GM21619 (cell line): ENCODE measurements around the gene EHBP1.
"Not testable (repeated sequence)": the region's sequence is repeated elsewhere in the genome, so short reads cannot be mapped to it uniquely, and the experiment has no call there.

Source experiments
- ATAC-seq: cut with Tn5 transposase; IDR thresholded peaks from one replicate; pipeline ENCODE4 v1.9.1; 2021; ENCODE audit not compliant: unreplicated experiment

The EHBP1 gene

DNA sequence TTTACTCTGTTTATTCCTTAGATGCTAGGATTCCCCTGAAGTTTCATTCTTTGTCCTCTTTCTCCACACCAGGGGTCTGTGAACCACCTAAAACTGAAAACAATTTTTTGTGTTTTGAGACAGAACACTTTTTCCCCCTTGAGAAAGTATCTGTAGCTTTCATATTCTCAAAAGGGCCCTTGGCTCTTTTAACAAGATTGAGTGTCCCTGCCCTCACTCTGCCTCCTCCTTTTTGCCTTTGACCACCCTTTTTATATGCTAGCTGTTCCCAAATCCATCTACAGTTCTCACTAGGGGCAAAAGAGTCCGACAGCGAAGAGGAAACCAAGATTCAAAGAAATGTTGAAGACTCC, 883 bp upstream of the EHBP1 start:
- ATAC-seq = no peak

DNA sequence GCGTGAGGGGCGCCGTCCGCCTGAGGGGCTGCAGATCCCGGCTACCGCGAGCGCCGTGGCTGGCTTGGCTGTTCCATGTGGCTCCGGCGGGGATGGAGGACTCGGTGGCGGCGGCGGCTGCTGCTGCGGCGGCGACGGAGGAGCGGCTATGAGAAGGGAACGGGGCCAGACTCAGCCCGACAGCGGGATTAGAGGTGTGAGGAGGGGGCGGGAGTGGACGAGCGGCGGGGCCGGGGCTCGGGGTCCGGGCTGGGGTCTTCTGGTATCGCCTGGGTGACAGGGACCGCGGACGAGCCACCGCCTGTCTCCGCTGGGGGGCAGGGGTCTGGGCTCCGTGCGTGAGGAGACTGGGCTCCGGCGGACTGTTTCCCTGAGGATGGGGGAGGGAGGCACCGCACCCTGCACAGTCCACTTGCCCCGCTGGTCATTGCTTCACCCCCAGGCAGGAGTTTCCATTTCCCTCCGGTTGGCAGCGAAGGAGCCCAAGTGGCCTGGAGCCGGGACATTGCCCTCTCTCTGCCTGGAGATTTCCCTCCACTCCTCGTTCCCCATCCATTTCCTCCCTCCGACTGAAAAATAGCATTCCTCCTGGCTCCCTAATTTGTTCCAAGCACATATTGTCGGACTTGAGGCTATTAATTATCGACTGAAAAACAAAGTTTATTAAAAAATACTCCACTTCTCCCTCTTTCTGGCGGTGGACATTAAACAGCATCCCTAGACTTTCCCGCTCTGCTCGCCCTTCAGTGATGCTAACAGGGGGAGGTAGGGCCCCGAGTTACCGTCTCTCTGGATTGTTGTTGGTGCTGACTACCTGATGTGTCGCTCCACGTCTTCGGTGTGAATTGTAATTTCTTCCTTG, 577 bp downstream of the EHBP1 start:
- ATAC-seq = no peak

DNA sequence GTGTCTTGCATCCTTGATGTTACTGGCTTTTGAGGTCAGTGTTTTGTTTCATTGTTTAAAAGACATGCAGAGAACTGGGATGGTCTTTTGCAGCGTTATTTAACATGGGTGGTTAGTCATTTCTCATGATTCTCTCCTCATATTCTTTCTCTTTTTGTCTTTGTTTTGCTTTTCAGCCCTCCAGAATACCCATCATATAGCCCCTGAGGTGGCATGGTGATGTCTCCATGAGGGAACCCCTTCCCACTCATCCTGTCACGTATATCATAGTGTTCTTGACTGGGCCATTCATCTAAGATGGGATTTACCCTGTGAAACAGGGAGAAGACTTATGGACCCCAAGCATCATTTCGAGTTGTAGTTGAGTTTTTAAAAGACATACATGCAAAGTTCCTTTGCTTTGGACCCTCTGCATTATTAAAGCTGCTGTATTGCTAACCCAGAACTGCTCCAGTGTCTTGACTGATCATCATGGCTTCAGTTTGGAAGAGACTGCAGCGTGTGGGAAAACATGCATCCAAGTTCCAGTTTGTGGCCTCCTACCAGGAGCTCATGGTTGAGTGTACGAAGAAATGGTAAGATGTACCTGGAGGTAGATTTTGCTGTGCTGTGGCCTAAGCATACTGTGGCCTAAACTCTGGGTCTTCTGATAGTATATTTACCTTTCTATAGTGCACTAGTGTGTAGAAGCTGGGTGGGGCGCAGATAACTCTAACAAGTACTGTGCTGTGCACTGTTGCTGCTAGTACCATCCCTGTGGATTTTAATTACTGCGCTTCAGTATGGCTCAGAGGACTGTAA, 1.4 kb downstream of the EHBP1 start:
- ATAC-seq = no peak

DNA sequence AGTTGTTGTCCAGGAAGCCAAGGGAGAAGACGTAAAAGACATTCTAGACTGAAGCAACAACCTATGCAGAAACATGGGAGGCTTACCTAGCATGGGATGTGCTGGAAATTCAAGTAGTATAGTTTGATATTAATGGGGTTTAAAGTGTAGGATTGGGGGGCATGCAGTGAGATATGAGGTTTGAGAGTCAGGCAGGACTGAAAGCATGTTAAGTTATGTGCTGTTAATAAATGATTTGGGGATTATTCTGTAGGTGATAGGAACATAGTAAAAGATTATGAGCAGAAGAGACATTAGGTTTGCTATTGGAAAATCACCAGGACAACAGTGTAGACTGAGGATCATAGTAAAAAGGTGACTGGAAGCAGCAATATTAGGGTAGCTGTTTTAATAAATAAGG, 3.2 kb downstream of the EHBP1 start:
- ATAC-seq = no peak

DNA sequence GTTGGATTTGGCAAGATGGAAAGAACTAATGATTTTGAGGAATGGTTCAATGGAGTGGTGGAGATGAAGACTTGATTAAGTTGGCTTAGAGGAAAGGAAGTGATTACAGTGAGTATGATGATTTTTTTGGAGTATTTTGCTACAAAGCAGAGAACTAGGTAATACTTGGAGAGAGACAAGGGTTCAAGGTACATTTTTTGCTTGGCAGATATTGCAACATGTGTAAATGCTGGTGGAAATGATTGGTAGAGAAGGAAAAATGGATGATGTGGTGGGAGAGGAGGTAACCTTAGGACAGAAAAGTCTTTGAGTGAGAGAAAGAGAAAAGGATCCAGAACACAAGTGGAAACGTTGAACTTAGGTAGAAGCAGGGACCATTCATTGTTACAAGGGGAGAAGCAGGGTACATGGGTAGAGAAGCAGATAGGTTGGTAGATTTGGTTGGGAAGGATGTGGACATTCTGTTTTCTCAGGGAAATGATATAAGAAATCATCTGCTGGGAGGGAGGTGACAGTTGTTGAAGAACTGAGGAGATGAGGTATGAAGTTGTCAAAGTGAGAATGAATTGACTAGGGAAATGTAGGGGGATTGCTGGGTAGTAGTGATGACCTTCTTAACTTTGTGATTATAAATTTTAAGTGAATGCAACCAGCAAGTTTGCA, 6.5 kb downstream of the EHBP1 start:
- ATAC-seq = no peak

DNA sequence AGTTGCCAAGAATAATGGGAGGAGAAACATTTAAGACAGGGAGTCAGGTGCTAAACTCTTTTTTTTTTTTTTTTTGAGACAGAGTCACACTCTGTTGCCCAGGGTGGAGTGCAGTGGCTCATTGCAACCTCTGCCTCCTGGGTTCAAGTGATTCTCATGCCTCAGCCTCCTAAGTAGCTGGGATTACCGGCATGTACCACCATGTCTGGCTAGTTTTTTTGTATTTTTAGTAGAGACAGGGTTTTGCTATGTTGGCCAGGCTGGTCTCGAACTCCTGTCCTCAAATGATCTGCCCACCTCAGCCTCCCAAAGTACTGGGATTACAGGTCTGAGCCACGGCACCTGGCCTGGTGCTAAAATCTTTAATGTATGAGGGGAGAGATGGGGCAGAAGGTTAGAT, 7.7 kb downstream of the EHBP1 start:
- not testable (repeated sequence) for ATAC-seq

DNA sequence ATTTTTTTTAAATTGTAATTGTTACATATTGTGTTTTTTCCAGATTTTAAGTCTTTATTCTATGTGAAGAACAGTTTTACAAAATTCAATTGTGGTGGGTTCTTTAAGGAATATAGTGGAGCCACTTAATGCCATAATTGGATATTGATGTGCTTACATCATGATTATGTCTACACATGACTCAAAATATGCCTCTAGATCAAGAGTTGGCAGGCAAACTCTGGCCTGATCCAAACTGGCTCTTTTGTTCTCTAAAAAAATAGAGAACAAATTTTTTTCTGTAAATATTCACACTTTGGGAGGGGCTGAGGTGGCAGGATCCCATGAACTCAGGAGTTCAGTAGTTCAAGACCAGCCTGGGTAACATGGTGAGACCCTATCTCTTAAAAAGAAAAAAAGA, 8.3 kb downstream of the EHBP1 start:
- no peak for ATAC-seq

DNA sequence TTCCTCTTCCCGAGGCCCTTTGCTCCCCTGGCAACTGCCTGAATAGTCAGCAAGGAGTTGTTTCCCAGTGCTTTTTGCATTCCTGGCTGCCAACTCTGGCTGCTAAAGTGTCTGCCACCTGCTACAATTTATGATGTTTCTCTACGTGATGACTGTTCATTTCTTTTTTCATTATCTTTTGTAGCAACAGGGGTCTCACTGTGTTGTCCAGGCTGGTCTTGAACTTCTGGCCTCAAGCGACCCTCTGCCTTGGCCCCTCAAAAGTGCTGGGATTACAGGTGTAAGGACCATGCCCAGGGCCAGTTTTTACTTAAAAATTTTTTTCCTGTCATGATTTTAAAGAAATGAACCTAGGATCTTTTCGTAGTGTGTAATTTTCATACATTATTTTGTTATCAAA, 11.3 kb downstream of the EHBP1 start:
- no peak for ATAC-seq

DNA sequence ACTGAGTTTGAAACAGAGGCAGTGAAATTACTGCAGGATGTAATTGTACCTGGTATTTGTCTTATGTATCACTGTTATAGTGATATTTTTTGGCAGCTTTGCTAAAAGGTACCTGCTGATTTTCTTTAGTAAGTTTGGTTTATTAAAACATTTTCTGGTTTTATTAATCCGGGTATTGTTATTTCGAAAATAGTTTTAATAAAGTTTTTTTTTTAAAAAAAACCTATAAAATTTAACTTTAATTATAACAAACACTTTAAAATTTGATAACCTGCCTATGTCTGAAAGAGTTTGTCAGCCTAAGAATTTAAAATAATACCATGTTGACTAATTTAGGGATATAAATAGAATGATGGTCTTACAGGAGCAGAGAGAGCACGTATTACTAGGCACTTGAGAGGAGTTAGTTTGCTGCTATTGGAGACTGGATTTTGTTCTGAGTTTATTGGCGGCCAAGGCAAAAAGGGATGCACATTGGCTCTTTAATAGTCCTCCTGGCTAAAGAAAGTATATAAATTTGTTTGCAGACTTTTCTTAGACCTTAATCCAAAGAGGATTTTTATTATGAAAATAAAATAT, 12.1 kb downstream of the EHBP1 start:
- ATAC-seq = no peak

DNA sequence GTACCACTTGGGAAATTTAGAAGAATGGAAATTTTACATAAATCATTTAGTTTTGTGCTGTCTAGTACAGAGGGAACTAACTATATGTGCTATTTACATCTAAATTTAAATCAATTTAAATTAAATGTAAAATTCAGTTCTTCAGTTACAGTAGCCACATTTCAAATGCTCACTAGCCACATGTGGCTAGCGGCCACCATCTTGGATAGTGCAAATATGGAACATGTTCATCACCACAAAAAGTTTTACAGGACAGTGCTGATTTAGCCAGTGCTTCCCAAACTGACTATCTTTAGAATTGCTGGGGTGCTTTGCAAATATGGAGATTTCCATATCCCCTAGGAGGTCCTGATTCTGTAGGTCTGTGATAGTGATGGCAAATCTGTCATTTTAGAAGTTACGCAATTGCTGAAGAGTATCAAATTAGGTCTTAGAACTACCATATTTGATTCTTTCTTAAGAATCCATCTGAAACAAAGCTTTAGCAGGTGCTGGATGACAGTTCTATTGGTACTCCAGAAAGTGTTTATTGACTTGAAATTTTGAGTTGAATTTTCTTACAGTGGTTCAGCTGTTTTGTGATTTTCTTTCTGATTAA, 12.8 kb downstream of the EHBP1 start:
- no peak for ATAC-seq

DNA sequence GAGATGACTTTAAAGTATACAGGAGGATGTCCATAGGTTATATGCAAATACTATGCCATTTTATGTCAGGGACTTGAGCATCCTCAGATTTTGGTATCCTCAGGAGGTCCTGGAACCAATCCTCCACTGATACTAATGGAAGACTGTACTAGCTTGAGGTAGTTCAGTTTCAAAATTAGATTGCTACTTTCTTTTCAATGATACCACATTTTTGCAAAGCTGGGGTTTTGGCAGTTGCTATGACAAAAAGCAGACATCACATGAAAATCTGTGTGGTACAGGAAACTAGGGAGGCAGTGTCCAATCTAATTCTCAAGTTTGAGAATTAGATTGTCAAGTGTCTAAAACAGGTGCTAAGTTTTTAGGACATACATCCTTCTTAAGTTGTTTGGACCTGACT, 14.2 kb downstream of the EHBP1 start:
- no peak for ATAC-seq

DNA sequence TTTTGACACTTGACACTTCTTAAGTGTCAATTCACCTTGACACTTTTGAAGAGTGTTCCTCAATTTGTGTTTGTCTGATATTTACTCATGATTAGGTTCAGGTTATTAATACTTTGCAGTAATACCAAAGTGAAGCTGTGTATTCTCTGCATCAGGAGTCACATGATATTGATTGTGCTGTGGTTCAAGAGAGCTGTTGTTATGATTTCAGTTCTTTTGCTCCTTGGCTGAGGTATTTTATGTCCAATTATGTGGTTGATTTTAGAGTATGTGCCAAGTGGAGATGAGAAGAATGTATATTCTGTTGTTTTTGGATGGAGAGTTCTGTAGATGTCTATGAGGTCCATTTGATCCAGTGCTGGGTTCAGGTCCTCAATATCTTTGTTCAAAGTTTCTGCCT, 17.2 kb downstream of the EHBP1 start:
- no peak for ATAC-seq

DNA sequence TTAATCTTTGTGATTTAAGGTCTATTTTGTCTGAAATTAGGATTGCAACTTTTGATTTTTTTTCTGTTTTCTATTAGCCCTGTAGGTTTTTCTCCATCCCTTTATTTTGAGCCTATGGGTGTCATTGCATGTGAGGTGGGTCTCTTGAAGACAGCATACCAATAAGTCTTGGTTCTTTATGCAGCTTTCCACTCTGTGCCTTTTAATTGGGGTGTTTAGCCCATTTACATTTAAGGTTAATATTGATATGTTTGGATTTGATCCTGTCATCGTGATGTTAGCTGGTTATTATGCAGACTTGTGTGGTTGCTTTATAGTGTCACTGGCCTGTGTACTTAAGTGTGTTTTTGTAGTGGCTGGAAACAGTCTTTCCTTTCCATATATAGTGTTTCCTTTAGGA, 17.7 kb downstream of the EHBP1 start:
- no peak for ATAC-seq

DNA sequence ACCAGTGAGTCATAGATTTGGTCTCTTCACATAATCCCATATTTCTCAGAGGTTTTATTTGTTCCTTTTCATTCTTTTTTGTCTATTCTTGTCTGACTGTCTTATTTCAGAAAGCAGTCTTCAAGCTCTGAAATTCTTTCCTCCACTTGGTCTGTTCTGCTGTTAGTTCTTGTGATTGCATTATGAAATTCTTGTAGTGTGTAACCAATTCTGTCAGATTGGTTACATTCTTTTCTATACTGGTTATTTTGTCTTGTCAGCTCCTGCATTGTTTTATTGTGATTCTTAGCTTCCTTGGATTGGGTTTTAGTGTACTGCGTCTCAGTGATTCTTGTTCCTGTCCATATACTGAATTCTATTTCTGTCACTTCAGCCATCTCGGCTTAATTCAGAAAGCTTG, 18.6 kb downstream of the EHBP1 start:
- ATAC-seq = no peak

DNA sequence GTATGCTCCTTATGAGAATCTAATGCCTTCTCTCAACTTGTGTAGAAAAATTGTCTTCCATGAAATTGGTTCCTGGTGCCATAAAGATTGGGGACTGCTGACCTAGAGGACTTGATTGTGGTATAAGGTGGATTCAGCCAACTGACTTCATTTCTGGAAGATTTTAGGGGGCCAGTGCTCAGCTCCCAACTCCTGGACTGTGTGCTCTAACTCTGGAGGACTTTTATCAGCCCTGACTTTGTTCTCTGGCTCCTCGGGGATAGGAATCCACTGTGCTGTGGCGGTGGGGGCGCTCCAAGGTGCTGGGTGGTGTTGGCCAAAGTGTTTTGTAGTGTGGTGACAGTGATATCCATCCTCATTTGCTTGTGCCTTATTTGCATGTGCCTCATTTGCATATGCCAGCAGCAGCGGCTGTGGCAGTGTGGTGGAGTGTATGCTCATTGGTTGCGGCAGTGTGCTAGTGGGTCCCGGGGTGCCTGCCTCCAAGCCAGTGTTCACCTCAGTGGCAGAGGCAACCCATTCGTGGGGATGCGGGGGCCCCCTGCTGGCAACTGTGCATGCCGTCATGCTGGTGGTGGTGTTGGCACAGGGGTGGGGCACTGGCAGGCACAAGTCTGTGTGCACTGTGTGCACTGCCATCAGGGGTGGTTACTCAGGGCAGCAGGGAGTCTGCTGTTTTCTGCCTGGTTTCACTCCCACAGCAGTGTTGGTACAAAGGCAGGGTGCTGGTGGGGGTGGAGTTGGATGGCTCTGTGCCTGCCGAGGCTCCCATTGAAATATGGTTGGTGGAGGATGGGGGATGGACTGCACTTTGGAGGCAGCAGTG, 19.6 kb downstream of the EHBP1 start:
- ATAC-seq = no peak

DNA sequence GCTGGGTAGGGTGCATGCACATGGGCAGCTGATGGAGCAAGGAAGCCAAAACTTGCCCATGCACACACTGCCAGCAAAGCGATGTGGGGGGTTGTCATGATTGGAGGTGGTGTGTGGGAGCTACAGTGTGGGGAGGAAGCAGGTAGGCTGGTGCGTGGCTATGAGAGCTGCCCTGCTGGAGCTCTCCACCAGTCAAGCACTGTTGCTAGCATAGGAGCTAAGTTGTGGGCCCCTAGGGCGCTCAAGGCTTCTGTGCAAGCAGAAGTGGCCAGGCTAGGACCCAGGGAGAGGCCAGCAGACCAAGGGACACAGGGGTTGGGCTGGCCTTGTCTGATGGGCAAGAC, 20.2 kb downstream of the EHBP1 start:
- ATAC-seq = no peak

DNA sequence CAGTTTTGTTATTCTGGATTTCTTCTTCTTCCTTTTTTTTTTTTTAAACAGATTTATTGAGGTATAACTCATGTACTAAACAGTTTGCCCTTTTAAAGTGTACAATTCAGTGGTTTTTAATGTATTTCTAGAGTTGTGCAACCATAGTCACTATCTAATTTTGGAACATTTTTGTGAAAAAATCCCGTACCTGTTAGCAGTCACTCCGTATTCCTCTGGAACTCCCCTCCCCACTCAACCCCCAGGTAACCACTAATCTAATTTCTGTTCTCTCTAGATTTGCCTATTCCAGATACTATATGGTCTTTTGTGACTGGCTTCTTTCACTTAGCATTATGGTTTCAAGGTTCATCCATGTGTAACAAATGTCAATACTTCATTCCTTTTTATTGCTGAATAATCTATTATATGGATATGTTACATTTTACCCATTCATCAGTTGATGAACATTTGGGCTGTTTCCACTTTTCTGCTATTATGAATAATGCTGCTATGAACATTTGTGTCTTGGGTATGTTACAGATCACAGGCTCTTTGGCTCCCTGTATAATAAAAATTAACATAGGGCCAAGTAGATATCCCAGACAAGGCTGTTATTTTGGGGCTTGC, 21.9 kb downstream of the EHBP1 start:
- no peak for ATAC-seq

DNA sequence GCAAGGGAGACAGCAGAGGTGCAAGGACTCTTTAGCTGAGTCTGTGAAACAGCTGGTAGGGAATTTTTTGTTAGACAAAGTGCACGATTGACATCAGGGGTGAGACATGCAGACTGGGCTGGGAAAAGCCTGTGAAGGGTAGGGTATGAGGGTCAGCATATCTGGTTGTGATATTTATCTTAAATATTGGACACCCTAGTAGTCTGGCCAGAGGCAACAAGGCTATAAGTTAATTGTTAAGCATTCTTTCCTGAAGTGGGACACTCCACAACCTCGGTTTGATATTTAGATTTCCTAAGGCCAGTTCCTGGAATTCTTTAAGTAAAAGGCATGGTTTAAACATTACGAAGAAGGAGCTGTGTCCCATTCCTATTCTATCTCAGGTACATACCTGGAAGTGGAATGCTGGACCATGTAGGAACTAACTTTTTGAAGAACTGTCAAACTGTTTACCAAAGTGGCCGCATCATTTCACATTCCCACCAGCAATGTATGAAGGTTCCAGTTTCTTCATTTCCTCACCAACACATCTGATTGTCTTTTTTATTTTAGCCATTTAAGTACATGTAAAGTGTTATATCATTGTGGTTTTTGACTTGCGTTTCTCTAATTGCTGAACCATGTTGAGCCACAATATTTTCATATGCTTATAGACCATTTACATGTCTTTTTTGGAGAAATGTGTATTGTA, 22.5 kb downstream of the EHBP1 start:
- ATAC-seq = no peak

DNA sequence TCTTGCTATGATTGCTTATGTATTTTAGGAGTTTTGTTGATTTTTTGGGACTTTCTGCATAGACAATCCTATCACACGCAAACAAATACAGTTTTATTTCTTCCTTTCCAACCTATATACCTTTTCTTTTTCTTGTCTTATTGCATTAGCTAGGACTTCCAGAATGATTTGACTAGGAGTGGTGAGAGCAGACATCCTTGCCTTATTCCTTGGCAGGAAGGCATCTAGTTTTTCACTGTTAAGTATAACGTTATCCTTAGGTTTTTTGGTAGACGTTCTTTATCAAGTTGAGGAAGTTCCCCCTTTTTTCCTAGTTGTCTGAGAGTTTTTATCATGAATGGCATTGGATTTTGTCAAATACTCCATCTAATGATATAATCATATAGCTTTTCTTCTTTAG, 25.8 kb downstream of the EHBP1 start:
- ATAC-seq = no peak
